Effector CD8-positive, alpha-beta T cell (primary cell): ENCODE results near the gene HOXC5.
"Not testable (repeated sequence)": the region's sequence is repeated elsewhere in the genome, so short reads cannot be mapped to it uniquely, and the experiment has no call there.

Experiments
- DNase-seq: peaks from one replicate; lab custom pipeline; 2025; lab: John Stamatoyannopoulos, UW

The HOXC5 gene

GRCh38 chr12:54033980-54034784, 1.3 kb downstream of the HOXC5 start:
- no peak for DNase-seq

- DNase-seq = no peak
Observed at GRCh38 chr12:54034785-54035310, 2.0 kb downstream of the HOXC5 start.

- no peak for DNase-seq
Observed at GRCh38 chr12:54035568-54036264, 2.9 kb downstream of the HOXC5 start.

- DNase-seq = no peak
Observed at GRCh38 chr12:54036620-54037359, 3.9 kb downstream of the HOXC5 start.

- no peak for DNase-seq
Observed at GRCh38 chr12:54037360-54038283, 4.8 kb downstream of the HOXC5 start.

- no peak for DNase-seq
Observed at GRCh38 chr12:54038284-54038870, 5.5 kb downstream of the HOXC5 start.

DNA sequence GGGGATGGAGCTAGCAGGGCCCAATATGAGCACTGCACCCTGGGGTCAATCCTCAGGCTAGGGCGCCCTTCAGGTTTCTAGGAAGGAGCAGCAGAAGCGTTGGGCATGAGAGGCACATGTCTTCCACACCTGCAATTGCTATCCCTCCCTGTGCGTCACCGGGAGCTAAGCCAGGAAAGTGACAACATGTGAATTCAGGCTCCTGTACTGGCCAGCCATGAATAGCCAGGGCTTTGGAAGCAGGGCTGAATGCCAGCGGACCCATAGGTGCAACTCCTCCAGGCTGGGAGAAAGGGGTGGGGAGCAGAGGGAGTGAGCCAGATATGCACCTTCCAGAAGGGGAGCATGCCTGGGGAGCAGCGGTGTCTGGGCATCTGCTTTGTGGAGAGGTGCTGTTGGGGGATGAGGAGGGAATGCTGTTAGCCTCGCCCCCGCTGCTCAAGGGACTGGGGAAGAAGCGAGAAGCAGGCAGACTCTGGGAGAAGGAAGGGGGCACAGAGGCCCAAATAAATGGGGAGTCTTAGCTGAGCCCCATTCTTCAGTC, 6.1 kb downstream of the HOXC5 start:
- DNase-seq = no peak

GRCh38 chr12:54039417-54040147, 6.7 kb downstream of the HOXC5 start:
- DNase-seq = no peak

DNA sequence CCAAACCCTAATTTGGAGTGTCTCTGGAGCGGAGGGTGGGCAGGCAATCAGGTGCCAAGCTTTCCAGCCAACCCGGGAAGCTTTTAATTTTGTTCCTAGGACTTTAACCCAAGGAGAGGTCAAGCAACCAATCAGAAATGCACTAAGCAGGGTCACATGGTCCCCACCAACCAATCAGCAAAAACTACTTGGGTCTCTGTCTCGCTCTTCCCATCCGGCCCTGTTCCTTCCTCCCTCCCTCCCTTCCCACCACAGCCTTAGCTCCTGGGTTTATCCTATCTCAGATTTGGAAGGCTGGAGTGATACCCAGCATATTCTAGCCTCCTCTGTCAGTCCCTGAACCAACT, 7.3 kb downstream of the HOXC5 start:
- no peak for DNase-seq

- no peak for DNase-seq
Observed at GRCh38 chr12:54040648-54041047, 7.8 kb downstream of the HOXC5 start.

GRCh38 chr12:54041097-54041690, 8.3 kb downstream of the HOXC5 start:
- DNase-seq = no peak

- not testable (repeated sequence) for DNase-seq
Observed at GRCh38 chr12:54042033-54042432, 9.2 kb downstream of the HOXC5 start.

DNA sequence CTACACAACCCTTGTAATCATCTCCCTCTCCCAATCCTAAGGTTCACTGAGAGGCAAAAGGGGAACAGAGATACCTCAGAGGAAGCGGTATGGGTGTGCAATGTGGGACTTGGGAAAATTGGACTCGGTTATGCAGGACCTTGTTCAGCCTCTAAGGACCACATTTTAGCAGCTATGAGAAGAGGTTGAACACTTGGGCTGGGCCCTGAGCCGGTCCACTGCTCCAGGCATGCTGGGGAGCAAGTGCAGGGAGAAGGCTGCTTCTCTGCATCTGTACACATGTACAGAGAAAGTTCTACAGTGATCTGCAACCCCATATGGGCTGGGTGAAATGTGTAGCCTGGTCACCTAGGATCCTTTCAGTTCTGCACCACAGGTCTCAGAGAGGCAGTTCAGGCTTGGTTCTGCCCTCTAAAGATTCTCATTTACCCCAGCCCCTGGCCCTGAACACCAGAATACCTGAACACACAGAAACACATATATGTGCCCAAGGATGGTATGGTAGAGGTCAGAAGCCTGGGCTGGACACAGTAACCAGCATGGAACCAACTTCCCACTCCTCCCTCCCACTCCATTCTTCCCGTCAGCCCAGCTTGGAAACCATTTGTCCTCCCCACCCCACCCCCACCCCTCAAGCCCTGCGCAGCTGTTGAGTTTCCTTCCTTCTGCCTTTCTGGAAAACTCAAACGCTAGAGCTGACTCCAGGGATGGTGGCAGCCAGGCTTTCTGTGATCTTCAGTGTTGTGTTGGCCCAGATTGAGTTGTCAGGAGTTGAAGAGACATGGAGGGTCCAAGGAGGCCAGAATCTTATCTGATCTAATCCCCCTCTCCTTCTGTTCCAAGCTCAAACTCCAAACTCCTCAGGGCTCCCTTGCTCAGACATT, 10.4 kb downstream of the HOXC5 start:
- DNase-seq = no peak

DNA sequence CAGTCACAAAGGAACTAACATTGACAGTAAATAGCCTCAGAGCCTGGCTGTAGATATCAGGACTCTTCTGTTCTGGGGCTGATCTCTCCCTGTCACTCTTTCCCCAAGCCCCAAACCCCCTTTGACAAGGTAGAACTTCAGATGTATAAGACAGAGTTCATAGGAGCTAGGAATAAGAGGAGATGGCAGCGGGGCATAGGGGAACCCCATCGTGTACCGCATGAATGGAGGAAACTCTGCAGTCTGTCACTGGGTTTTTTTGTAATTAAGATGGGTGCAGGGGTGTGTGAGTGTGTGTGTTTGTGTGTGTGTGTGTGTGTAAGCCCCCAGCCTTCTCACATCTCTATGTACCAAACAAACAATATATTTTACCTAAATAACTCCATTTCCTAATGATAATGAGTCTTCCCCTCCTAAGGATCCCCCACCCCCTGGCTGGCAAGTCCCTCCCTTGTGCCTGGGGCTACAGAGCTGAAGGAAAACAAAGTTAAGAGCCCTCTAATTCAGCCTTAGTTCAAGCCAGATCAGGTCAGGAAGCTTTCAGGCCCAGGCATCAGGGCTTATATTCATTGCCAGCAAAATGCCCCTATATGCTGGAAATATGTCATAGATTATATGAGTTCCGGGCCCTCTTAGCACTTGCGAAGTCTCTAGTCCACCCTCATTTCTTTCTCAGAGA, 11.7 kb downstream of the HOXC5 start:
- no peak for DNase-seq

DNA sequence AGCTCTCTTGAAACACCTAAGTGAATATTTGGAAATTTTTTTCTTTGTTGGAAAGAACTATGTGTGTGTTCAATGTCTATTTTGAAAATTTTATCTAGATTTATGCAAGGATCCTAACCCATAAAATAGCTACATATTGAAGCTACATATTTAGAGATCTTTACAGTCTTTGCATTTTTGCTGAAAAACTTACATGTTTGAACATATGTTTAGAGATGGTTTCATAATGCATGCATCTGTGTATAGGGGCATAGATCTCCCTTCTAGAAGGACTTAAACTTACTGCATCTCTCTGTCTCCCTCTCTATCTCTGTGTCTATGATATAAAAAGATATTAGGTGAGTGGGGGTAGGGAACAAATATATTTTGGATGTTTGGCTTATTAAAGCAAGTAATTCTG, 12.6 kb downstream of the HOXC5 start:
- DNase-seq = no peak

- no peak for DNase-seq
Observed at GRCh38 chr12:54045868-54046521, 13.1 kb downstream of the HOXC5 start.

- DNase-seq = no peak
Observed at GRCh38 chr12:54046809-54047159, 13.9 kb downstream of the HOXC5 start.
